Activated CD8-positive, alpha-beta T cell treated with anti-CD3 and anti-CD28 coated beads for 36 hours (primary cell): Measurements from ENCODE around the gene GPR68. TPM values are rescaled to one million over a fixed set of nuclear protein-coding genes. Genes with fewer than 3 reads are reported as not detected.

Experiments used
- ATAC-seq: fragments of 200-7000 bp; cut with Tn5 transposase; one replicate; pipeline ENCODE4 v1.10.0; 2021; ENCODE audit warnings: mild to moderate bottlenecking, moderate library complexity
- CTCF ChIA-PET: fragments of 350-600 bp; sonication (Branson Sonifier 250); formaldehyde crosslinking; loops from one replicate; lab custom pipeline; 2021; ENCODE audit warnings: antibody characterized with exemption; lab: Charles Lee
- POLR2A ChIA-PET: fragments of 350-600 bp; sonication (Branson Sonifier 250); formaldehyde crosslinking; loops from one replicate; lab custom pipeline; 2021; ENCODE audit warnings: antibody characterized with exemption; lab: Charles Lee
- DNase-seq: peaks from one replicate; pipeline ENCODE4 v3.0.0-alpha.2; 2020
- H3K27ac Mint-ChIP-seq: one replicate; pipeline ENCODE4 v1.8.0; 2021; ENCODE audit warnings: mild to moderate bottlenecking, mixed read lengths
- H3K27me3 Mint-ChIP-seq: one replicate; pipeline ENCODE4 v1.8.0; 2021; ENCODE audit warnings: mixed read lengths
- H3K36me3 Mint-ChIP-seq: one replicate; pipeline ENCODE4 v1.8.0; 2021; ENCODE audit warnings: low read depth, mixed read lengths
- H3K4me1 Mint-ChIP-seq: one replicate; pipeline ENCODE4 v1.8.0; 2021; ENCODE audit warnings: low read depth, mixed read lengths
- H3K4me3 Mint-ChIP-seq: one replicate; pipeline ENCODE4 v1.8.0; 2021; ENCODE audit warnings: mild to moderate bottlenecking, moderate library complexity, mixed read lengths
- H3K9me3 Mint-ChIP-seq: one replicate; pipeline ENCODE4 v1.8.0; 2021; ENCODE audit warnings: mixed read lengths
- CTCF ChIP-seq: fragments of 200-600 bp; IDR thresholded peaks from one replicate; pipeline ENCODE4 v1.8.0; 2022; ENCODE audit warnings: antibody characterized with exemption, mild to moderate bottlenecking
- intact Hi-C: fragments of 100-400 bp; cut with micrococcal nuclease; formaldehyde crosslinking; loops from one replicate; pipeline ENCODE4 v1.10.0; 2022
- total RNA-seq, 2 experiments: library from RNA; stranded (reverse); gene quantifications; one replicate each; pipeline ENCODE4 v1.2.3, GENCODE V29; 2021

GPR68 gene
- total RNA-seq, 2 experiments from 2014 or later: 11.9 to 14.0 TPM

- CTCF ChIA-PET: interaction anchor here (1.3 to 9.7 kb wide), 2 partner anchors 10 to 107 kb away, joined by 3 to 215 read pairs; no protein-coding TSS in a partner anchor
- no peak overlapping the region for H3K4me3 Mint-ChIP-seq
- H3K27ac Mint-ChIP-seq: peak overlapping the region; percentile 19
- no peak for TF ChIP-seq CTCF
- peaks cover 53% of the 10 kb centered on the region for H3K36me3 Mint-ChIP-seq
- H3K9me3 Mint-ChIP-seq: no peaks in the 10 kb centered on the region
- DNase-seq: no peak
- H3K27me3 Mint-ChIP-seq: no peaks in the 10 kb centered on the region
- intact Hi-C loops: loop anchor here (10.0 kb wide), 1 partner anchor 378 kb away; no protein-coding TSS in a partner anchor
- peaks cover 15% of the 10 kb centered on the region for H3K4me1 Mint-ChIP-seq
- ATAC-seq: no peak
- POLR2A ChIA-PET: interaction anchor here (0.6 kb wide), 1 partner anchor 35 kb away, joined by 3 read pairs; no protein-coding TSS in a partner anchor
Measured at GRCh38 chr14:91282954-91283645, 38.6 kb upstream of the GPR68 start.

- ChIA-PET POLR2A (interaction anchor here (0.7 to 1.7 kb wide), 6 partner anchors 9 to 42 kb away, joined by 3 to 5 read pairs (median 4); no protein-coding TSS in a partner anchor), CTCF (interaction anchor here (0.8 to 4.1 kb wide), 5 partner anchors 9 to 378 kb away, joined by 3 to 32 read pairs (median 4); no protein-coding TSS in a partner anchor)
- no peak overlapping the region for H3K4me3 Mint-ChIP-seq
- no peaks in the 10 kb centered on the region for H3K27me3 Mint-ChIP-seq
- TF ChIP-seq CTCF: no peak
- peaks cover 61% of the 10 kb centered on the region for H3K36me3 Mint-ChIP-seq
- DNase-seq (no peak), ATAC-seq (no peak)
- no peaks in the 10 kb centered on the region for H3K9me3 Mint-ChIP-seq
- H3K4me1 Mint-ChIP-seq: peaks cover 13% of the 10 kb centered on the region
- intact Hi-C loops: loop anchor here (10.0 kb wide), 1 partner anchor 377 kb away; no protein-coding TSS in a partner anchor
- H3K27ac Mint-ChIP-seq: peak overlapping the region; percentile 43
Measured at GRCh38 chr14:91281346-91281745, 36.8 kb upstream of the GPR68 start.

- CTCF ChIA-PET: interaction anchor here (1.1 to 4.1 kb wide), 2 partner anchors 102 to 377 kb away, joined by 5 to 32 read pairs; no protein-coding TSS in a partner anchor
- H3K4me1 Mint-ChIP-seq: peaks cover 3% of the 10 kb centered on the region
- H3K27ac Mint-ChIP-seq: no peak overlapping the region
- no peak for ATAC-seq
- POLR2A ChIA-PET: interaction anchor here (0.7 kb wide), 1 partner anchor 270 kb away, joined by 4 read pairs; no protein-coding TSS in a partner anchor
- H3K36me3 Mint-ChIP-seq: peaks cover 55% of the 10 kb centered on the region
- H3K27me3 Mint-ChIP-seq: no peaks in the 10 kb centered on the region
- DNase-seq: no peak
- intact Hi-C loops: loop anchor here (10.0 kb wide), 1 partner anchor 375 kb away; no protein-coding TSS in a partner anchor
- H3K4me3 Mint-ChIP-seq: no peak overlapping the region
- no peak for TF ChIP-seq CTCF
- H3K9me3 Mint-ChIP-seq: no peaks in the 10 kb centered on the region
Measured at GRCh38 chr14:91280129-91280528, 35.6 kb upstream of the GPR68 start.

- Mint-ChIP-seq H3K4me3 (no peak overlapping the region), H3K27ac (no peak overlapping the region), H3K9me3 (no peaks in the 10 kb centered on the region), H3K36me3 (peaks cover 54% of the 10 kb centered on the region), H3K27me3 (no peaks in the 10 kb centered on the region), H3K4me1 (no peaks in the 10 kb centered on the region)
- DNase-seq (no peak), ATAC-seq (no peak)
- ChIA-PET CTCF (interaction anchor here (1.1 to 4.1 kb wide), 3 partner anchors 11 to 106 kb away, joined by 3 to 32 read pairs (median 6); no protein-coding TSS in a partner anchor), POLR2A (interaction anchor here (0.6 to 1.8 kb wide), 3 partner anchors 13 to 294 kb away, joined by 3 to 6 read pairs (median 3); partner anchors contain the start of gene GPR68)
- no peak for TF ChIP-seq CTCF
- intact Hi-C loops: no loop called here
Measured at GRCh38 chr14:91279354-91279753, 34.9 kb upstream of the GPR68 start.
